Heart left ventricle (tissue), 16 donors: ENCODE data around the gene TJP3. TPM values are rescaled to one million over a fixed set of nuclear protein-coding genes. Genes with fewer than 3 reads are reported as not detected.
A peak's percentile ranks its signal among the peaks of the same experiment; 100 is the strongest.

Source experiments
- ATAC-seq, 4 donors: fragments of 200-7000 bp; cut with Tn5 transposase; one replicate each; pipeline ENCODE4 v1.9.1; 2020 to 2022; ENCODE audit warnings: moderate library complexity in 4 of 4, mild to moderate bottlenecking in 3 of 4, moderate number of reproducible peaks in 1 of 4
- DNase-seq, 5 donors: peaks; one replicate each; pipeline ENCODE4 v3.0.0-alpha.2; 2020
- H3K27ac ChIP-seq, 12 donors: fragments of 200-600 bp; sonication (generic) in 4 of 12; one replicate each; pipeline versions ENCODE4 v1.5.0 to v1.8.0; 2016 to 2022; ENCODE audit warnings: mild to moderate bottlenecking in 2 of 12
- H3K27me3 ChIP-seq, 9 donors: fragments of 200-600 bp; sonication (generic) in 2 of 9; one replicate each; pipeline versions ENCODE4 v1.5.1 to v1.8.0; 2016 to 2022; ENCODE audit warnings: mild to moderate bottlenecking in 3 of 9
- H3K36me3 ChIP-seq, 9 donors: fragments of 200-600 bp; sonication (generic) in 2 of 9; one replicate each; pipeline versions ENCODE4 v1.5.0 to v1.8.0; 2018 to 2022; ENCODE audit warnings: mild to moderate bottlenecking in 2 of 9
- H3K4me1 ChIP-seq, 12 donors: fragments of 200-600 bp; sonication (generic) in 4 of 12; one replicate each; pipeline versions ENCODE4 v1.5.0 to v1.8.0; 2016 to 2022; ENCODE audit warnings: mild to moderate bottlenecking in 3 of 12
- H3K4me3 ChIP-seq, 12 donors: fragments of 200-600 bp; sonication (generic) in 4 of 12; one replicate each; pipeline versions ENCODE4 v1.5.0 to v1.8.0; 2017 to 2022; ENCODE audit warnings: mild to moderate bottlenecking in 9 of 12, moderate library complexity in 4 of 12
- H3K9me3 ChIP-seq, 12 donors: fragments of 200-600 bp; sonication (generic) in 4 of 12; one replicate each; pipeline versions ENCODE4 v1.5.0 to v1.8.0; 2016 to 2022; ENCODE audit warnings: mild to moderate bottlenecking in 1 of 12
- POLR2A ChIP-seq, 2 donors: fragments of 450-650 bp; IDR thresholded peaks; one replicate each; pipeline ENCODE4 v1.6.1; 2017; ENCODE audit warnings: antibody characterized with exemption in 2 of 2, mild to moderate bottlenecking in 2 of 2, moderate library complexity in 2 of 2
- WGBS, 4 donors: extraction: QIAGEN DNeasy Blood & Tissue Kit in 2 of 4; methylation state at CpG; one replicate each; pipeline versions ENCODE4 v1.1.5 to v1.1.7; 2013 to 2018; 5-methylcytosine and 5-hydroxymethylcytosine counted together
- intact Hi-C, 10 donors: fragments of 100-400 bp; cut with DNase I; formaldehyde crosslinking; loops; one replicate each; pipeline versions ENCODE4 v1.11.1 to v1.14.2; 2022
- polyA plus RNA-seq, 2 donors: library from polyadenylated mRNA; stranded (reverse); fragments of 200-250 nt; gene quantifications; one replicate each; pipeline ENCODE4 v1.2.3, GENCODE V29; 2013
- total RNA-seq, 9 donors: library from RNA; depleted of rRNA in 2 of 9; stranded (reverse); fragments of >200 nt in 2 of 9; fragmentation: NEBNext Ultra II Directional in 3 of 9; extraction: Animal tissue kit (Norgen Biotek cat#: 25700) in 3 of 9; gene quantifications; one replicate each; pipeline versions ENCODE4 v1.1.0 to v1.2.4, GENCODE V29; 2016 to 2023
- TF ChIP-seq, protein P1 (sequence below), 12 donors: fragments of 200-600 bp; sonication (generic) in 4 of 12; IDR thresholded peaks; one replicate each; pipeline versions ENCODE4 v1.5.0 to v1.8.0; 2018 to 2022; ENCODE audit warnings: antibody characterized with exemption in 12 of 12, mild to moderate bottlenecking in 5 of 12
- donor health status: ischemic (EF 13 %, LVEDD 7.1; RV severe dilation, severe dysfunction).
- donor health status: healthy with polysubstance abuse.
- donor health status: DM: no; HTN: yes; CAD: no.
- donor health status: DM: no; HTN: no; CAD: no.
- donor health status: ischemic (EF 25% LVEDD 6.9; RV normal size, moderate dysfunction).
- donor health status: ischemic (EF 25% LVEDD 5.7; RV mildly dilated, moderate dysfunction).
- donor health status: healthy.
- donor health status: DM: yes; HTN: yes; CAD: no.
- donor health status: ischemic (EF 35%, LVEDD 5.7; RV mildly dilated, moderate dysfunction).
- donor health status: nonischemic (EF 11% LVEDD 7.7; RV severe dilation, severe dysfunction).
- donor health status: DM: yes; HTN: yes; CAD: no.
- donor health status: PGD.
- donor health status: ischemic (EF 29% LVEDD 5.4; RV normal size, mild dysfunction).
- donor health status: nonischemic (EF 23%, LVEDD 6.1; RV moderate dilation, normal function).

TJP3 gene
- total and polyA plus RNA-seq, 11 donors: 0.06 to 0.48 (median 0.41) TPM; not detected in 8

DNA sequence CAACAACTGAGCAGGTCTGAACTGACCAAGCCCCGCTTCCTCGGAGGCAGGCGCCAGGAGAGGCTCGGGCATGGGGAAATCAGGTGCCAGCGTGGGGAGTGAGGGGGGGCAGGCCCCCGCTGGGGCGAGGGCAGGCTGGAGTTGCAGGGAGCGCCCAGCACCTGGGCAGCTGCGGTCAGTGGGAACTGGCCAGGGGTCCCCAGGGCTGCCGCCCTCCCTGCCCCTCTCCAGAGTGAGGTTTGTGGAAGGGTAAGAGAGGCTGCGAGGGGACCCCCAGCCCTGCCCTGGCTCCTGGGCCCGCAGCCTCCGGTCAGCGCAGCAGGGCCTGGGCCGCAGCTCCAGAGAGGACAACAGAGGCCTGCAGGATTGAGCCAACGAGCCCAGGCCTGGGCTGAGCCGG is 40.4 kb upstream of the TJP3 start:
- no peaks in the 10 kb centered on the region for H3K27me3 ChIP-seq
- TF ChIP-seq, protein P1, sequence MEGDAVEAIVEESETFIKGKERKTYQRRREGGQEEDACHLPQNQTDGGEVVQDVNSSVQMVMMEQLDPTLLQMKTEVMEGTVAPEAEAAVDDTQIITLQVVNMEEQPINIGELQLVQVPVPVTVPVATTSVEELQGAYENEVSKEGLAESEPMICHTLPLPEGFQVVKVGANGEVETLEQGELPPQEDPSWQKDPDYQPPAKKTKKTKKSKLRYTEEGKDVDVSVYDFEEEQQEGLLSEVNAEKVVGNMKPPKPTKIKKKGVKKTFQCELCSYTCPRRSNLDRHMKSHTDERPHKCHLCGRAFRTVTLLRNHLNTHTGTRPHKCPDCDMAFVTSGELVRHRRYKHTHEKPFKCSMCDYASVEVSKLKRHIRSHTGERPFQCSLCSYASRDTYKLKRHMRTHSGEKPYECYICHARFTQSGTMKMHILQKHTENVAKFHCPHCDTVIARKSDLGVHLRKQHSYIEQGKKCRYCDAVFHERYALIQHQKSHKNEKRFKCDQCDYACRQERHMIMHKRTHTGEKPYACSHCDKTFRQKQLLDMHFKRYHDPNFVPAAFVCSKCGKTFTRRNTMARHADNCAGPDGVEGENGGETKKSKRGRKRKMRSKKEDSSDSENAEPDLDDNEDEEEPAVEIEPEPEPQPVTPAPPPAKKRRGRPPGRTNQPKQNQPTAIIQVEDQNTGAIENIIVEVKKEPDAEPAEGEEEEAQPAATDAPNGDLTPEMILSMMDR (IDR thresholded peaks at IDR 0.05): no peak
- no peak for TF ChIP-seq POLR2A (IDR thresholded peaks at IDR 0.05)
- WGBS, 4 donors: 81 to 89% (median 84%) methylated on average over 10 to 17 of the region's 17 CpGs
- no peak for DNase-seq
- H3K4me3 ChIP-seq: no peak overlapping the region
- intact Hi-C loops: loop anchor here in 8 of 10 donors (2.0 to 10.0 kb wide), 6 partner anchors 31 to 537 kb away; partner anchors contain the start of genes PIP5K1C (in 3 of the 8) and EEF2 (in 1 of the 8)
- ATAC-seq: no peak
- H3K27ac ChIP-seq: peak overlapping the region in 9 of 12 donors; percentile 94 to 100 (median 99)
- no peaks in the 10 kb centered on the region for H3K9me3 ChIP-seq
- peaks cover 0 to 72% (median 53%) of the 10 kb centered on the region in 12 donors for H3K4me1 ChIP-seq
- peaks cover 0 to 31% (median 23%) of the 10 kb centered on the region in 9 donors for H3K36me3 ChIP-seq

DNA sequence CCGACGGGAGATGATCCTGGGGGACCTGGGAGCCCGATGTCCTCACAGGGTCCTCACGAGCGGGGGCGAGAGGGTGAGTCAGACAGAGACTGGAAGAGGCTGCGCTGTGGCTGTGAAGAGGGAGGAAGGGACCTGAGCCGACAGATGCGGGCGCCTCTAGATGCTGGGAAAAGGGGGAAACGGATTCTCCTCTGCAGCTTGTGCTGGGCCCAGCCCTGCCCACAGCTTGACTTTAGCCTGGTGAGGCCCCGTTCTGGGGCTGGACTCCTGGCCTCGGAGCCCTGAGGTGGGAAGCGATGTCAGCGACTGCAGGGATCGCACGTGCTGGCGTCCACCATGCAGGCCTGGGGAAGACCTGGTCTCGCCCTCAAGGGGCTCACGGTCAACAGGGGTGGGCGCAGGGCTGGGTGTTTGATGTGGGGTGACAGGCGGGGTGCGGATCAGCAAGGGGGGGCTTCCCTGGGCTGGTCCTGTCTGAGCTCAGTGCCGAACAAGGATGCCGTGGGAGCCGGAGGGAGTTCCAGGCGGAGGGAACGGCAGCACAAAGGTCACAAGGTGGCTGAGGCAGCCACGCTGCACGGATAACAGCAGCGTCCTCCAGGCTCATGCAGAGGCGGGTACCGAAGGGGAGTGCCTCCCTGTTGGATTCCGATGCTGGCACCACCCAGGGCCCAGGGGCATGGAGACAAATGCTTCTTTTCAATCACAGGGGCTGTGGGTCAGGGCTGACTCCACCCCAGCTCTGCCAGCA is 39.7 kb upstream of the TJP3 start:
- Histone ChIP-seq H3K36me3 (peaks cover 0 to 24% (median 16%) of the 10 kb centered on the region in 9 donors), H3K9me3 (no peaks in the 10 kb centered on the region), H3K4me1 (peaks cover 0 to 79% (median 53%) of the 10 kb centered on the region in 12 donors), H3K27ac (peak overlapping the region; percentile 89 to 100 (median 99)), H3K27me3 (no peaks in the 10 kb centered on the region), H3K4me3 (no peak overlapping the region)
- intact Hi-C loops: loop anchor here in 7 of 10 donors (5.0 to 10.0 kb wide), 4 partner anchors 156 to 536 kb away; partner anchors contain the start of gene EEF2 (in 1 of the 7)
- peak in 1 of 5 donors; percentile 62 for DNase-seq
- TF ChIP-seq, protein P1 (IDR thresholded peaks at IDR 0.05): no peak
- TF ChIP-seq POLR2A (IDR thresholded peaks at IDR 0.05): no peak
- ATAC-seq: no peak
- 68 to 79% (median 73%) methylated on average over 20 to 34 of the region's 34 CpGs for WGBS, 4 donors

DNA sequence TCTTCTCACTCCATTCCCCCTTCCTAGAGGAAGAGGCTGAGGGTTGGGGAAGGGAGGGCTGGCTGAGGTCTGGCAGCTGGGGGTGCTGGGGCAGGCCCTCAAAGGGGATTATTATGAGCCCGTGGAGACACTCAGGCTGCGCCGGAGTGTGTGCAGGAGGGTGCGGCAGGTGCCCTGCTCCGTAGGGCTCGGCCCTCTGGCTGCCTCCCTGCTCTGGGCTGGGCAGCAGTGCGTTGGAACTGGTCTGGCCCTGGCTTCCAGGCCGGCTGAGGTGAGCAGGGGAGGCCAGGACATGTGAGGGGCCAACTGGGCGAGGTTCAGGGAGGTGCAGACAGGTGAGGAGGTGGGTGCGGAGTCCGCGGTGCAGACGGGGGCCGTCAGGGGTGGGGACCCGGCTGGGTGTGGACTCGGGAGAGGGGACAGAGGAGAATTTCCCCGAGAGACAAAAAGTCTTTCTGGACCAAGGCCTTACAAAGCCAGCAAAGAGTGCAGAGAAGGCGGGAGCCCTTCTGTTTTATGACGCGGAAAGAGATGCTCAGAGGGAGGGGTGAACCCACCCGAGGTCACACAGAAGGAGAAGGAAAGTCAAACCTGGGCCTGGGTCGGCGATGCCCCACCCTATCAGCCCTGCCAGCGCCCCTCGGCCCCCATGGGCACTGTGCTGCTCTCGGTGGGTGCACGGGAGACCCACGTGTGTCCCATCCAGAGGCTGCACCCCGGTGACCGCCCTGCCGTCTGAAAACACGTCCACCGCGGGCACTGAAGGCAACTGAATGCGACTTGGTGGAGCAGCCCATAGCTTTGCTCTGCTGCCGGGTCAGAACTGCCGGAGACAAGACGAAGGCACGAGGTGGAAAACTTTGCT is 38.9 kb upstream of the TJP3 start:
- Histone ChIP-seq H3K36me3 (peaks cover 0 to 16% (median 8%) of the 10 kb centered on the region in 9 donors), H3K27ac (peak overlapping the region; percentile 89 to 100 (median 99)), H3K4me3 (peak overlapping the region in 2 of 12 donors; percentile 8 to 37), H3K4me1 (peaks cover 0 to 79% (median 53%) of the 10 kb centered on the region in 12 donors), H3K9me3 (no peaks in the 10 kb centered on the region), H3K27me3 (no peaks in the 10 kb centered on the region)
- intact Hi-C loops: loop anchor here in 7 of 10 donors (5.0 to 10.0 kb wide), 4 partner anchors 155 to 535 kb away; partner anchors contain the start of gene EEF2 (in 1 of the 7)
- DNase-seq: no peak
- ATAC-seq: no peak
- 66 to 83% (median 74%) methylated on average over 28 to 39 of the region's 39 CpGs for WGBS, 4 donors
- TF ChIP-seq POLR2A (IDR thresholded peaks at IDR 0.05): no peak
- TF ChIP-seq, protein P1 (IDR thresholded peaks at IDR 0.05): no peak
